Measurements from ENCODE around the gene KLHL28.

KLHL28 gene

DNA sequence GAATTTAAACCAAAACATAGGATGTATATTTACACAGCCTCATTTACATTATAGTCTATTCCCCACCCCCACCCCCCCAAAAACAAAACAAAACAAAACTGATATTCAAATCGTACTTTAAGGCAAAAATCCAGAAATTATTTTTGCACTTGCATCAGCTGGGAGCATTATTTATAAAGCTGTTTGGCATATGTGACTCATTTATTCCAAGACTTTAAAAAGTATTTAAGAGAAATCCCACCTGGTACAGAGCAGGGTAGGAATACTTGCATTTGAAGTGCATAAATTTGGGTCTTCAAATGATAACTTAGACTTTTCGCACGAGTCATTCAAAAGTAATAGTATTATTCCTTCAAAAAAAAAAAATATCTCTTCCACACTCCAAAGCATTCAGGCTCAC, 1.1 kb downstream of the KLHL28 start:
- H3K4me3 ChIP-seq (ENCODE audit: low read depth, low read length) = peak overlapping the region; percentile 96
- TF ChIP-seq, protein P1, sequence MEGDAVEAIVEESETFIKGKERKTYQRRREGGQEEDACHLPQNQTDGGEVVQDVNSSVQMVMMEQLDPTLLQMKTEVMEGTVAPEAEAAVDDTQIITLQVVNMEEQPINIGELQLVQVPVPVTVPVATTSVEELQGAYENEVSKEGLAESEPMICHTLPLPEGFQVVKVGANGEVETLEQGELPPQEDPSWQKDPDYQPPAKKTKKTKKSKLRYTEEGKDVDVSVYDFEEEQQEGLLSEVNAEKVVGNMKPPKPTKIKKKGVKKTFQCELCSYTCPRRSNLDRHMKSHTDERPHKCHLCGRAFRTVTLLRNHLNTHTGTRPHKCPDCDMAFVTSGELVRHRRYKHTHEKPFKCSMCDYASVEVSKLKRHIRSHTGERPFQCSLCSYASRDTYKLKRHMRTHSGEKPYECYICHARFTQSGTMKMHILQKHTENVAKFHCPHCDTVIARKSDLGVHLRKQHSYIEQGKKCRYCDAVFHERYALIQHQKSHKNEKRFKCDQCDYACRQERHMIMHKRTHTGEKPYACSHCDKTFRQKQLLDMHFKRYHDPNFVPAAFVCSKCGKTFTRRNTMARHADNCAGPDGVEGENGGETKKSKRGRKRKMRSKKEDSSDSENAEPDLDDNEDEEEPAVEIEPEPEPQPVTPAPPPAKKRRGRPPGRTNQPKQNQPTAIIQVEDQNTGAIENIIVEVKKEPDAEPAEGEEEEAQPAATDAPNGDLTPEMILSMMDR (IDR thresholded peaks at IDR 0.05; ENCODE audit: low read depth, low read length, missing control alignments) = no peak
- DNase-seq (ENCODE audit: low read depth) = no peak

DNA sequence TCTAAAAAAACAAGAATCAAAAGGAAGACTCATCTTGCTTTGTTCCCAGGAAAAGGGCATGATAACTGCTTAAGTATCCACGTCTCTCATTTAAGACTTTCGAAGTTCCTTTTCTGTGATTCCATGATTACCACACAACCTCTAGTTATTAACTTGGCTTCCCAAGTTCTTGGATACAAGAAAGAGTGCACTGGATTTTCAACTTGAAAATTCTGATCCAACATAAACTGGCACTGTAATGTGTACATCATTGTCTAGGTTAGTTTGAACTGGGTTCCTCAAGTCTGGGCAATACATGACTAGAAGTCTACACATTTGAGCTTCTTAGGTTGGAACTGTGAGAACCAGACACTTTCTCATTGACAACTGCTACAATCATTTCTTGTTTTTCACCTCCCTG, 1.6 kb downstream of the KLHL28 start:
- peak overlapping the region; percentile 96 for H3K4me3 ChIP-seq (ENCODE audit: low read depth, low read length)
- no peak for DNase-seq (ENCODE audit: low read depth)
- TF ChIP-seq, protein P1 (IDR thresholded peaks at IDR 0.05; ENCODE audit: low read depth, low read length, missing control alignments) = no peak

DNA sequence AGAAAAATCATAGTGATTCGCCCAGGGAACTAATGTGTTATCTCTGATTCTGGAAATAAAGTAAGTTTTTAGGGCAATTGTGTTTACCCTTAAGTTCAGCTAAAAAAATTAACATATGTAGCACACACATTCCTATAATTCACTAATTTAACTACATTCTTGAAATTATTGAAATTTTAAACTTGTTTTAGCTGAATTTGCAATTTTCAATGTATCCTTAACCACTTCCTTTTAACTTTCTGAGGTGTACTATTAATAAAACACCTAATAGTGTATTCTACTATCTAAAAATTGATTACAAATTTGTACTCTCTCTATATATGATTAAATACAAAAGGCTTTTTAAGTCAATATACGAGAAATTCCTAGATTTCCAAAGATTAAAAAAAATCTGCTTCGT, 2.2 kb downstream of the KLHL28 start:
- TF ChIP-seq, protein P1 (IDR thresholded peaks at IDR 0.05; ENCODE audit: low read depth, low read length, missing control alignments) = no peak
- H3K4me3 ChIP-seq (ENCODE audit: low read depth, low read length) = no peak overlapping the region; the same call in 1 of the 2 replicates
- DNase-seq (ENCODE audit: low read depth) = no peak

DNA sequence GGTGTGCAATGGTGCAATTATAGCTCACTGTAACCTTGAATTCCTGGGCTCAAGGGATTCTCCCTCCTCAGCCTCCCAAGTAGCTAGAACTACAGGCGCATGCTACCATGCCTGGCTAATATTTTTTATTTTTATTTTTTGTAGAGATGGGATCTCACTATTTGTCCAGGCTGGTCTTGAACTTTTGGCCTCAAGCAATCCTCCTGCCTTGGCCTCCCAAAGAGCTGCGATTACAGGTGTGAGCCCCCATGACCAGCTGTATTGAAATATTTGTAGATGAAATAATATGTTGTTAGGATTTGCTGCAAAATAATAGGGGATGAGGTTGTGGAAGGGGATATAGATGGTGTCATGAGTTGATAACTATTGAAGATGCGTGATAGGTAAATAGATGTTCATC, 4.9 kb downstream of the KLHL28 start:
- TF ChIP-seq, protein P1 (IDR thresholded peaks at IDR 0.05; ENCODE audit: low read depth, low read length, missing control alignments) = no peak
- no peak overlapping the region for H3K4me3 ChIP-seq (ENCODE audit: low read depth, low read length)
- DNase-seq (ENCODE audit: low read depth) = no peak

DNA sequence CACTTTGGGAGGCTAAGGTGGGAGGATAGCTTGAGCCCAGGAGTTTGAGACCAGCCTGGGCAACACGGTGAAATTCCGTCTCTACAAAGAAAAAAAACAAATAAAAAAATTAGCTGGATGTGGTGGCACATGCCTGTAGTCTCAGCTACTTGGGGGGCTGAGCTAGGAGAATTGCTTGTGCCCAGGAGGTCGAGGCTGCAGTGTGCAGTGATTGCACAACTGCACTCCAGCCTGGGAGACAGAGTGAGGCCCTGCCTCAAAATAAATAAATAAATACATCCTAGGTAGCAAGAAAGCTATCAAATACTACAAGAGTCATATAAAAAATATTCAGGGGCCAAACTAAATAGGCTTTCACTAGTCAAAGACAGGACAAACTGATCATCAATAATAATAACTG, 6.2 kb downstream of the KLHL28 start:
- no peak overlapping the region for H3K4me3 ChIP-seq (ENCODE audit: low read depth, low read length)
- no peak for DNase-seq (ENCODE audit: low read depth)
- TF ChIP-seq, protein P1 (IDR thresholded peaks at IDR 0.05; ENCODE audit: low read depth, low read length, missing control alignments) = no peak

DNA sequence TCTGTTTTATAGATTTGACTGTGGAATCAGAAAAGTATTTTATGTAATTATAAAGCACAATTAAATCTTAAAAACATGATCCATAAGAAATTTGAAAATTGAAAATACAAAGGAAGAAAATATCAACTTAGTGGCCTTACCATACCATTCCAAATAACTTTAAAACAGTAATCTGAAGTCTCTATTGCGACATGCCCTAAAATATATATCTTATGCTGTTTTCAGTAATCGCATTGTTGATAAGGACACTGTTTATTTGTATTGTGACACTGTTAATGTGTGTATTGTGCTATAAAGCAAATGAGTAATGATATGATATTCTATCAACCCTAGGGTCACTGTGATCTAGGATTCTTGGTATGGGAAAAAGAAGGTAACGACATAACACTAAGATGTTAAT, 7.0 kb downstream of the KLHL28 start:
- TF ChIP-seq, protein P1 (IDR thresholded peaks at IDR 0.05; ENCODE audit: low read depth, low read length, missing control alignments) = no peak

DNA sequence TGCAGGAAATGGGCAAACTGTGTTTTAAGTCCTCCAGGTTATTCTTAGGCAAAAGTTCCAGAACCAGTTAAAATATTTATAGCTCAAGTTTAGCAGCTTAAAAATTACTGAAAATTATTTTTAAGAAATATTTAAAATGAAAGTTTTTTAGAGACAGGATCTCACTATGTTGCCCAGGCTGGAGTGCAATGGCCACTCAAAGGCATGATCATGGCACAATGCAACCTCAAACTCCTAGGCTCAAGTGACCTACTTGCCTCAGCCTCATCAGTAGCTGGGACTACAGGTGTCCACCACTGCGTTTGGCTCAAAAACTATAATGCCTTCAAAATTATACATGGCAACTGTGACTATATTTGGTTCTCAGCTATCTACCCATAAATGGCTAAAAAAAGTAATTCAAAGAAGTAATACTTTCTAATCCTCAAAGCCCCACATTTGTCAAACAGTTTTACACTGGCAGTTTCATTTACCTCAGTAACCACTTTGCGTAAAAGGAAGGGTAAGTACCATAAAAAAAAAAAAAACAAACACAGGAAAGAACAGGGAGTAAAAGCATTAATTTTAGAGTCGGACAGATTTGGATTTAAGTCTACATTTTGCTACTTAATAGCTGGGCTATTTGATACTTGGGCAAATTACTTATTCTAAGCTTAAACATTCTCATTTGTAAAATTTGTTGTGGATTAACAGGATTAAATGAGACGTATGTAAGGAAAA, 9.2 kb downstream of the KLHL28 start:
- DNase-seq (ENCODE audit: low read depth) = no peak

More for the DNA sequence above, 7.0 kb downstream of the KLHL28 start:
- no peak for DNase-seq (ENCODE audit: low read depth)
- no peak overlapping the region for H3K4me3 ChIP-seq (ENCODE audit: low read depth, low read length)

More for the DNA sequence above, 9.2 kb downstream of the KLHL28 start:
- TF ChIP-seq, protein P1 (IDR thresholded peaks at IDR 0.05; ENCODE audit: low read depth, low read length, missing control alignments) = no peak
- no peak overlapping the region for H3K4me3 ChIP-seq (ENCODE audit: low read depth, low read length)
